GM19193 (cell line): Measurements from ENCODE around the gene SLC22A25.

Experiments used
- POLR2A ChIP-seq: IDR thresholded peaks from 4 replicates; pipeline ENCODE4 v1.6.1; 2011; ENCODE audit not compliant: insufficient read depth, insufficient read length; ENCODE audit errors: extremely low read depth

Gene SLC22A25

GRCh38 chr11:63240791-63241379 is 2.5 kb downstream of the SLC22A25 start:
- TF ChIP-seq POLR2A = no peak

- no peak for TF ChIP-seq POLR2A
Measured at GRCh38 chr11:63240098-63240497, 3.3 kb downstream of the SLC22A25 start.

- no peak for TF ChIP-seq POLR2A
Measured at GRCh38 chr11:63239254-63239653, 4.1 kb downstream of the SLC22A25 start.

- no peak for TF ChIP-seq POLR2A
Measured at GRCh38 chr11:63237413-63237812, 6.0 kb downstream of the SLC22A25 start.

- no peak for TF ChIP-seq POLR2A
Measured at GRCh38 chr11:63229815-63230214, 13.6 kb downstream of the SLC22A25 start.

- no peak for TF ChIP-seq POLR2A
Measured at GRCh38 chr11:63227521-63228107, 15.8 kb downstream of the SLC22A25 start.

- no peak for TF ChIP-seq POLR2A
Measured at GRCh38 chr11:63226488-63227114, 16.8 kb downstream of the SLC22A25 start.

- no peak for TF ChIP-seq POLR2A
Measured at GRCh38 chr11:63214093-63214492, 29.3 kb downstream of the SLC22A25 start.

- TF ChIP-seq POLR2A = no peak
Measured at GRCh38 chr11:63212742-63213141, 30.7 kb downstream of the SLC22A25 start.

GRCh38 chr11:63210111-63210510 is 33.3 kb downstream of the SLC22A25 start:
- TF ChIP-seq POLR2A = no peak
